Stimulated activated CD8-positive, alpha-beta memory T cell treated with anti-CD3 and anti-CD28 coated beads, Interleukin-4, amount 100 ng/mL, for 24 hours (primary cell): ENCODE data around the gene ZNF69.
A peak's percentile ranks its signal among the peaks of the same experiment; 100 is the strongest.
"Not testable (repeated sequence)": the region's sequence is repeated elsewhere in the genome, so short reads cannot be mapped to it uniquely, and the experiment has no call there.

Source experiments
- DNase-seq: peaks from one replicate; pipeline ENCODE4 v3.0.0-alpha.2; 2020; ENCODE audit warnings: low read depth

The ZNF69 gene

DNA sequence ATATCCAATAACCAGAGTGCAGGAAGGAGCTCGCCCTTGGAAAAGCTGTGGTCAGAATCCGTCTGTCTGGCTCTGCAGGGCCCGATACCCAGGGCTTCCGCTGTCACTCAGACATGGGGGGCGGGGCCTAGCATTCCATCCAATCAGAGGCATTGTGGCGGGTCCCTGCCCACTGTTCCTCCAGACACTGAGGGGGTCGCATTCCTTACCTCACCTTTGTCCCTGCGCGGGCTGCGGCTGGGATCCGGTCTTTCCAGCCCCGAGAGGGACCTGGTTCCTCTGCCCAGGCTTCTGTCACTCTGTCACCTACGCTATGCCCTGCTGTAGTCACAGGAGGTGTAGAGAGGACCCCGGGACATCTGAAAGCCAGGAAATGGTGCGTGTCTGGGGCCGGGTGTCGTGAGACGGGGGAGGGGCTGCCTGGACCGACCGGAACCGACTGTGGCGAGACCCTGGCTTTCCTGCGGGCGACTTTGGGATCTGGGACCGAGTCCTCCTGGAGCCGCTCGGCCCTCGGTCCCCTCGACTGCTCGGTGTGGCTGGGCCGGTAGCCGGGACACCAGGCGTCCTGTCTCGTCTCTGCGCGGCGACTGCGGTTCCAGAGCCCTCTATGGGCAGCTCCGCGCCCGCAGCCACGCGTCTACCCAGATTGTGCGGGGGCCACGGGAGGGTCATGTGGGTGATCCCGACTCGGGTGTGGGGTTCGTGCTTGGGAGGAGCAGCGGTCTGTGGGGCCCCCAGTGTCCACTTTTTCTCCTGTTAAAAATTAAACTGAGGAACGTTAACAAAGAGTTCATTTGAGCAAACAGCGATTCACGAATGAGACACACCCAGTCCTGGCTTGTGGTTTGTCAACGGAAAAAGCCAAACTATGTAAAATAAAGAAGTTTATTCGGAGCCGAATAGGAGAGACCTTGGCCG is at the start of gene ZNF69:
TSS of gene ZNF69 (plus strand) at position 172 of the 921 bp plus-strand sequence. CDS start at position 314, 142 bp downstream.
- DNase-seq: peak; percentile 61

- no peak for DNase-seq
These were observed 43.9 kb upstream of the ZNF69 start for GRCh38 chr19:11843722-11844121.

DNA sequence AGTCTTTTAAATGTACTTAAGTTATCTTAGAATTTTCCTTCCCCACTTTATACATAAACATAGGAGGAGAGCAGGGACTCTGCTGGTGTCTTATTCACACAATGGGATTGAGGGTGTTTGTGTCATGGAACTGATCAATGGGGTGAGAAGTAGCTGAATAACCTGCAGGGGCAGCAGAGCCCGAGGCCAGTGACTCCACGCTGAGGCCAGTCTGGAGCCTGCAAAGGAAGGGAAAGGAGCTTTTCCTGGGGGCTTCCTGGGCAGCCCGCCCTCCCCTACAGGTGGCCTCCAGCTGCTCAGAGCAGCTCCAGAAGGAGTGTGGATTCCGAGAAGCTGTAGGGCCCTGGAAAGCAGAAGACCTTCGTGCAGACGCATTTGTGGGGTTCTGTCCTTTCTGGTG is 40.0 kb upstream of the ZNF69 start:
- not testable (repeated sequence) for DNase-seq

DNA sequence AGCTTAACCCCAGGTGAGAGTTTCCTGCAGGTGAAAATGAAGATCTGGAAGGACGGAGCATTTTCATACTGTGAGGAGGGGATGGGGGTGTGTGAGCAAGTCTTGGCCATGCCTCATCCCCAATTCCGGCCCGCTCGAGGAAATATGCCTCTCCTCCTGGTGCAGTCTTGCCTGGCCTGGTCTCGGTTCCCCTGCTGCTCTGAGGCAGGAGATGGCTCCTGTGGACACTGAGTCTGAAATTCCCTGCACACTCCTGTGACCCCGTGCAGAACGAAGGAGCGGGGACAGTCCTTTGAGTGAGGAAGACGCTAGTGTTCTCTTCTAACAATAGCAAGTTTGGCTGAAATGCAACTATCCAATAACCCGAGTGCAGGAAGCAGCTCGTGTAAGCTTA is 39.4 kb upstream of the ZNF69 start:
- DNase-seq: no peak

GRCh38 chr19:11848594-11849469 is 38.8 kb upstream of the ZNF69 start, which contains the start of gene ZNF439:
TSS of gene ZNF439 (plus strand) at chr19:11848726. CDS start at chr19:11848868, 142 bp downstream.
- DNase-seq: peak; percentile 77

- DNase-seq: not testable (repeated sequence)
These were observed 37.3 kb upstream of the ZNF69 start for GRCh38 chr19:11850289-11850688.

DNA sequence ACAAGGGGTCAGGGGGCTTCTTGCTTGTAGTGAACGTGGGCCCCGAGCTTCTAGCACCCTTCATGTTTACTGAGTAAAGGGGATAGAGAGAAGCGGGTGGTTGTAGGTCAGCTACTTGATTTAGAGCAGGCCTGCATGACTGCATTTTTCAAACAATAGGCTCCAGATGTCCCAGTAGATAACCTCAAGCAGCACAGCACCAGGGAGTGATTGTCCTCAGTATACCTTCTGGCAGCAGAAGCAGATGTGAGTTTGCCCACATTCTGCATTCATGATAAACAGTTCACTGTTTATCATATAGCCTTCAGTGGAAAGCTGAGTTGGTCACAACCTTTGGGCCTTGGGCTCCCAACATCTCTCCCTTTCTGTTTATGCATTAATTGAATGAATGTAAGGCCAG is 34.2 kb upstream of the ZNF69 start:
- no peak for DNase-seq

- no peak for DNase-seq
These were observed 30.9 kb upstream of the ZNF69 start for GRCh38 chr19:11856596-11857250.

DNA sequence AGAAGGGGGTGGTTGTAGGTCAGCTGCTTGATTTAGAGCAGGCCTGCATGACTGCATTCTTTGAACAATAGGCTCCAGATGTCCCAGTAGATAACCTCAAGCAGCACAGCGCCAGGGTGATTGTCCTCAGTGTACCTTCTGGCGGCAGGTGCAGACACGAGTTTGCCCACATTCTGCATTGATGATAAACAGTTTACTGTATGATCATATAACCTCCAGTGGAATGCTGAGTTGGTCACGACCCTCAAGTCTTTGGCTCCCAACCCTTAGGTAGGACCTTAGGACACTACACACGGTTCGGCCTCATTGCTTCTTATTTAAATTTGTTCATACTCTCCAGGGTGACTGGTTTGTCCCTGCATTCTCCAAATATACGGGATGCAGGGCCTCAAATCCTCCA is 26.9 kb upstream of the ZNF69 start:
- DNase-seq: no peak

- DNase-seq: no peak
These were observed 26.3 kb upstream of the ZNF69 start for GRCh38 chr19:11861301-11861700.

DNA sequence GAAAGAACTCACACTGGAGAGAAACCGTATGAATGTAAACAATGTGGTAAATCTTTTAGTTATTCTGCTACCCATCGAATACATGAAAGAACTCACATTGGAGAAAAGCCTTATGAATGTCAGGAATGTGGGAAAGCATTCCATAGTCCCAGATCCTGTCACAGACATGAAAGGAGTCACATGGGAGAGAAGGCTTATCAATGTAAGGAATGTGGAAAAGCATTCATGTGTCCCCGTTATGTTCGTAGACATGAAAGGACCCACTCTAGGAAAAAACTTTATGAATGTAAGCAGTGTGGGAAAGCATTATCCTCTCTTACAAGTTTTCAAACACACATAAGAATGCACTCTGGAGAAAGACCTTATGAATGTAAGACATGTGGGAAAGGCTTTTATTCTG is 19.8 kb upstream of the ZNF69 start:
- not testable (repeated sequence) for DNase-seq

DNA sequence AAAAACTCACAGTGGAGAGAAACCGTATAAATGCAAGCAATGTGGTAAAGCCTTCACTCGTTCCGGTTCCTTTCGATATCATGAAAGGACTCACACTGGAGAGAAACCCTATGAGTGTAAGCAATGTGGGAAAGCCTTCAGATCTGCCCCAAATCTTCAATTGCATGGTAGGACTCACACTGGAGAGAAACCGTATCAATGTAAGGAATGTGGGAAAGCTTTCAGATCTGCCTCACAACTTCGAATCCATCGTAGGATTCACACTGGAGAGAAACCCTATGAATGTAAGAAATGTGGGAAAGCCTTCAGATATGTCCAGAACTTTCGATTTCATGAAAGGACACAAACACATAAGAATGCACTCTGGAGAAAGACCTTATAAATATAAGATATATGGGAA is 19.4 kb upstream of the ZNF69 start:
- no peak for DNase-seq

GRCh38 chr19:11872624-11873023 is 15.0 kb upstream of the ZNF69 start:
- DNase-seq: no peak

- no peak for DNase-seq
These were observed 13.8 kb upstream of the ZNF69 start for GRCh38 chr19:11873762-11874161.

DNA sequence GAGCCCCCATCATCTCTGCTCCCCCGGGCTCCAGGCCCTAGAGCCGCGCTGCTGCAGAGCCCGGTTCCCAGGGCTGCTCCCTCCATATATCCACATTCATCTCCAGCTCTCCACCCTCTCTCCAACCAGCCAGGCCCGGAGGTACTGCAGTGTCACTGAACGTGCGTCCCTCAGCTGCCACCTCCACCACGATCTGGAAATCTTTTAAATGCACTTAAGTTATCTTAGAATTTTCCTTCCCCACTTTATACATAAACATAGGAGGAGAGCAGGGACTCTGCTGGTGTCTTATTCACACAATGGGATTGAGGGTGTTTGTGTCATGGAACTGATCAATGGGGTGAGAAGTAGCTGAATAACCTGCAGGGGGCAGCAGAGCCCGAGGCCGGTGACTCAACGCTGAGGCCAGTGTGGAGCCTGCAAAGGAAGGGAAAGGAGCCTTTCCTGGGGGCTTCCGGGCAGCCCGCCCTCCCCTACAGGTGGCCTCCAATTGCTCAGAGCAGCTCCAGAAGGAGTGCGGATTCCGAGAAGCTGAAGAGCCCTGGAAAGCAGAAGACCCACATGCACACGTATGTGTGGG is 7.8 kb upstream of the ZNF69 start:
- peak; percentile 24 for DNase-seq

DNA sequence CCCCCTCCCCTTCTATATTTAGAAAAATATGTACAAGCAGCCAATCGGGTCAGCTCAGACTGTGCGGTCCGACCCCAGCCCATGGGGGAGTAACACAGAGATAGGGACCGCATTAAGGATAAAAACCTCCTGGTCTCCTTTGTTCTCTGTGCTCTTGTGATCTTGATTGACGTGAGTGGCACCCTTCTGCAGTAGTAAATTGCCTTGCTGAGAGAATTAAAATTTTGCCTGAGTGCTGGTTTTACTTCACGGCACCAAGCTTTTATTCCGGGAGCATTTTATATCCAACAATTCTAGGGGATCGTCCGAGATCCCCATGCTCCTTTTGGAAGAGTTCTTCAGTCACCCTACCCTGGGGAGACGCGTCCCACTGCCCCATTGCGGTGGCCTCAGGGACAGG is 7.0 kb upstream of the ZNF69 start:
- no peak for DNase-seq

GRCh38 chr19:11881151-11881800 is 6.3 kb upstream of the ZNF69 start:
- peak; percentile 39 for DNase-seq

DNA sequence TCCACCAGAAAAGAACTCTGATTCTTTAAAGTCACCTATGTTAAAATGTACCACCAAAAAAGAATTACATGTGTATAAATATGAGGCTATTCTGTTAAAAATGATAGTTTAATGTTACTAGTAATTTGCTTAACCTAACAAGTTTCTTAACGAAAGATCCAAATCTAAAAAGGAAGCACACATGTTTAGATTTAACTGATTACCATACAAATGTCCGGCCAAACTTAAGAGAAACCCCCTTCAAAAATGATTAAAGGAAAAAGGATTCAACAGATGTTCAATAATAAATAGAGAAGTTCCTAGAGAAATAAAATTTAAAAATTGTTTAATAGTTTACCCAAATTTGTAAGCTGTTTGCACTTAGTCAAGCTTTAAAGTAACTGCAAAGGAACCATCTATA is 5.0 kb upstream of the ZNF69 start:
- DNase-seq: no peak

DNA sequence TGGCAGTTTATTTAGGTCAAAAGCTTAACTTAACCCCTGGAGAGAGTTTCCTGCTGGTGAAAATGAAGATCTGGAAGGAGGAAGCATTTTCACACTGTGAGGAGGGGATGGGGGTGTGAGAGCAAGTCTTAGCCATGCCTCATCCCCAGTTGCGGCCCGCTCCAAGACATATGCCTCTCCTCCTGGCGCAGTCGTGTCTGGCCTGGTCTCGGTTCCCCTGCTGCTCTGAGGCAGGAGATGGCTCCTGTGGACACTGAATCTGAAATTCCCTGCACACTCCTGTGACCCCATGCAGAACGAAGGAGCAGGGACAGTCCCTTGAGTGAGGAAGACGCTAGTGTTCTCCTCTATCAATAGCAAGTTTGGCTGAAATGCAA is 360 bp upstream of the ZNF69 start:
- no peak for DNase-seq

- DNase-seq: not testable (repeated sequence)
These were observed 2.3 kb downstream of the ZNF69 start for GRCh38 chr19:11889901-11890300.

DNA sequence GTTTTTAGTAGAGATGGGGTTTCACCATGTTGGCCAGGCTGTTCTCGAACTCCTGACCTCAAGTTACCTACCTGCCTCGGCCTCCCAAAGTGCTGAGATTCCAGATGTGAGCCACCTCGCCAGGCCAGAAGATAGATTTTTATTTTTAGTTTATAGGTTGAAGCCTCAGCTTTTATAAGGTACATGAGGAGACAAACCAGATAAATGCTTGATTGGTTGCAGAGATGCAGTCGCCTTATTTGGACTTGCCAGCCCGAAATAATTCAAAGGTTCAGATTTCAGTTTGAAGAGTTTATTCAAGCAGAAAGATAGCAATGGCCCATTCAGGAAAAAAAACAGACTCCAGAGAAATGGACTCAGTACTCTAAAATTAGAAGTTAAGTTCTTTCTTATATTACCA is 3.1 kb downstream of the ZNF69 start:
- no peak for DNase-seq
